NCI-H748 treated with DMSO at 0.1 percent for 48 hours (cell line): ENCODE measurements around the gene RAET1L.
"Not testable (repeated sequence)": the region's sequence is repeated elsewhere in the genome, so short reads cannot be mapped to it uniquely, and the experiment has no call there.

Experiments
- DNase-seq: peaks from one replicate; lab custom pipeline; 2025; lab: John Stamatoyannopoulos, UW

RAET1L gene

GRCh38 chr6:150016324-150017185 lies 8.8 kb downstream of the RAET1L start:
- DNase-seq, result peak; percentile 29

GRCh38 chr6:150015281-150016001 lies 9.9 kb downstream of the RAET1L start:
- not testable (repeated sequence) for DNase-seq

- not testable (repeated sequence) for DNase-seq
Observed at GRCh38 chr6:150014623-150015280, 10.6 kb downstream of the RAET1L start.

GRCh38 chr6:150013785-150014622 lies 11.3 kb downstream of the RAET1L start:
- DNase-seq, result not testable (repeated sequence)

GRCh38 chr6:150012846-150013784 lies 12.2 kb downstream of the RAET1L start:
- DNase-seq, result not testable (repeated sequence)

GRCh38 chr6:150008588-150008987 lies 16.7 kb downstream of the RAET1L start:
- DNase-seq, result no peak

GRCh38 chr6:150006961-150007464 lies 18.3 kb downstream of the RAET1L start:
- peak; percentile 14 for DNase-seq

- no peak for DNase-seq
Observed at GRCh38 chr6:150005761-150006651, 19.3 kb downstream of the RAET1L start.

- DNase-seq, result peak; percentile 78
Observed at GRCh38 chr6:150004783-150005717, 20.3 kb downstream of the RAET1L start.

- DNase-seq, result peak; percentile 26
Observed at GRCh38 chr6:150004101-150004782, 21.1 kb downstream of the RAET1L start.

GRCh38 chr6:150003599-150003998 lies 21.7 kb downstream of the RAET1L start:
- DNase-seq, result not testable (repeated sequence)

GRCh38 chr6:150002710-150003109 lies 22.6 kb downstream of the RAET1L start:
- DNase-seq, result no peak

GRCh38 chr6:150001295-150002008 lies 23.9 kb downstream of the RAET1L start:
- DNase-seq, result no peak

GRCh38 chr6:149999636-150000035 lies 25.7 kb downstream of the RAET1L start:
- no peak for DNase-seq

GRCh38 chr6:149995971-149996370 lies 29.4 kb downstream of the RAET1L start:
- no peak for DNase-seq

GRCh38 chr6:149995235-149995750 lies 30.0 kb downstream of the RAET1L start:
- DNase-seq, result no peak

GRCh38 chr6:149991838-149992237 lies 33.5 kb downstream of the RAET1L start:
- DNase-seq, result no peak
